ENCODE data around the gene PHACTR1.

PHACTR1 gene

DNA sequence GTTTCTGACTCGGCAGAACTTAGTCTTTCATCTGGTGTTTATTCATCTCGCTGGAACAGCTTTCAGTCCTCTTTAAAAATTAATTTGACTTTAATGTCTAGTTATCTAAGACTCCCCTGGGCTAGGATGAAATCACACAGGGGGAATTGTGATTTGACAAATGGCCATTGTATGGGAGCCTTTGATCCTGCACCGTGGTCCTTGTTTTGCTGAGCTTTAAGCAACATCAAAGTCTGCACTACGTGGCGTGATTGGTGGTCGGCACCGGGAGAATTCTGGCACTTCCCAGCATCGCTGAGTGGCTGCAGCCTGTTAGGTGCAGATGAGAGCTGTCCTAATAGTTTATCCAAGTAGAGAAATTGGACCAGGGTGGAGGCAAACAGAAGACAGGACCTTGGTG is 464.8 kb downstream of the PHACTR1 start:
- DNase-seq (ENCODE audit: low read depth in 2 of 2, low spot score in 1 of 2), result no peak

DNA sequence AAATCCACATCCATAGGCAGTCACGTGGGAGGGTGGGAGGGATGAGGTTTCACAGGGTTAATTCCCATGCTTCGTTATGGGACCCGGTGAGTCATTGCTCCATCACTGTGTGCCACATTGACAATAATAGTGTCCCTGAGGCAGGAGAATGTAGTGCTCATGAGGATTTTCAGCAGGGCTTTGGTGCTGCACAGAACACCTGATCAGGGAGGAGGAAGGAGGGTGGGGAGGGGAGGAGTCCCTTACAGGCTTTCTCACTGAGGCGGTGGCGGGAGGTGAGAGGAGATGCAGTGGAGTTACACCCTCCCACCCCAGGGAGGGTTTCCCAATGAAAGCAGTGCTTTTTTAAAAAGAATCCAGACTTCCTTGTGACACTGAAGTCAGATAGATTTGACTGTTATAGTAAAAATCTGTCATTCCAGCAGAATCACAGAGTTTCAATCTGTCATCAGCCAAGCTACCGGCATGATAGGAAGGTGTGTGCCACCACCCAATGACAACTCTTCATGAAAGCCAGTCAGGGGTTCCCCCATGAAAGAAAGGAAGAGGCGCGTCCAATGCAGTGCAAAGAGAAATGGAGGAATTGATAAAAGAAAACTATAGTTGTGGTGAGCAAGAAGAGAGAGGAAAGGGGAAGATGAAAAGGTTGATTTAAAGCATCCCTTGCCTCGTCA is 467.0 kb downstream of the PHACTR1 start:
- DNase-seq (ENCODE audit: low read depth in 2 of 2, low spot score in 1 of 2), result no peak

DNA sequence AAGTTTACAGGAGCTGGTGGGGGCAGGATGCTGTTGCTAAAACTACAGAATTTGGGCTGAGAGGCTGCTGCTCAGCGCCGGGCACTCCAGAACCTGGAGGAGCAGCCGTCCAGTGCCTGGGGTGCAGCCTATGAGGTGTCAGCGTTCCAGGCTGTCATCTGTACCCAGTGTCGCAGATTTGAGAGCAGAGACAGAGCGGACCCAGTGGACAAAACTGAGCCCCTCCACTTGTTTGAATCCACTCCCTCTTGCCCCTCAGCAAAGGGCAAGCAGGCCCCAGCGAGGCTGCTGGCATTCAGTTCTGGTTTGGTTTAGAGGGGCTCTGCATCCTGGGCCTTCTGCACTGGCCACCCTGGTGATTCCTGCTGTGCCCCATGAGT is 467.5 kb downstream of the PHACTR1 start:
- DNase-seq (ENCODE audit: low read depth in 2 of 2, low spot score in 1 of 2), result no peak

DNA sequence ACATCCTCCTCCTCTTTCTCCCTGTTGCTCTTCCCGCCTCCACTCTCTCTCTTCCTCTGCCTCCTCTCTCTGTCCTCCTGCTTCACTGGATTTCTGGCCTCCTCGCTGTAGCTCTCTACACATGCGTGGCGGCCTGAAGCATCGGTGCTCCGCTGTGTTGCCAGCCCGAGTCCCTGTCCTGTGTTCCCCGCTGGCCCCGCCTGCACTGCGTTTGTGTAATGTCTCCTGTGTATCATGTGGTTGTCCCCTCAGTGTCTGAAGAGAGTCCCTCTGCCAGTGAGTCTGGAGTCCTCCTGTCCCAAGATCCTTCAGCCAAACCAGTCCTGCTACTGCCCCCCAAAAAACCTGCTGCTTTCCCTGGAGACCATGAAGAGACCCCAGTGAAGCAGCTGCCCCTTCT is 468.0 kb downstream of the PHACTR1 start:
- DNase-seq (ENCODE audit: low read depth in 2 of 2, low spot score in 1 of 2), result no peak

DNA sequence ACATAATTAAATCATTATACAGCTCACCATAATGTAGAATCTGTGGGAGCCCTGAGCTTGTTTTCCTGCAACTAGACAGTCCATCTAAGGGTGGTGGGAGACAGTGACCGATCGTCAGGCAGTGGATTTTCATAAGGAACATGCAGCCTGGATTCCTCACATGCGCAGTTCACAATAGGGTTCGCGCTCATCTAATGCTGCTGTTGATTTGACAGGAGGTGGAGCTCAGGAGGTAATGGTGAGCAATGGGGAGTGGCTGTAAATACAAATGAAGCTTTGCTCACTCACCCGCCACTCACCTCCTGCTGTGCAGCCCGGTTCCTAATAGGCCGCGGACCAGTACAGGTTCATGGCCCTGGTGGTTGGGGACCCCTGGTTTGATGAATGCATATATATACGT is 470.3 kb downstream of the PHACTR1 start:
- DNase-seq (ENCODE audit: low read depth in 2 of 2, low spot score in 1 of 2), result no peak

DNA sequence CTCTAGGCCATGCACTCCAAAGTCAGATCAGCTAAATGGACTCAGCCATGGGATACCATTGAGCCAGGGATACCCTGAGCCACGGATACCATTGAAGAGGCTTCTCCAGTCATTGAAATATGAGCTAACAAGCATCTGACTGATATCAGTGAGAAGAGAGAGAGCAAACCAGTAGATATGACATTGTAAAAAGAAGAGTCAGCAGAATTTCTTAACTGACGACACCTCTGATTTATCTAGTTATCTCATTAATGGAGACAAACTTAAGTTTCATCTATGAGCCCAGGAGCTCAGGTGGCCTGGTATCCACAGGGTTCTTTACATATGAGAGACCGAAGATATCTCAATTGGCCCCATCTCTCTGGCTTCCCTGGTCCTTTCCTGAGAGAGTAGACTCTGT is 471.1 kb downstream of the PHACTR1 start:
- DNase-seq (ENCODE audit: low read depth in 2 of 2, low spot score in 1 of 2), result no peak

DNA sequence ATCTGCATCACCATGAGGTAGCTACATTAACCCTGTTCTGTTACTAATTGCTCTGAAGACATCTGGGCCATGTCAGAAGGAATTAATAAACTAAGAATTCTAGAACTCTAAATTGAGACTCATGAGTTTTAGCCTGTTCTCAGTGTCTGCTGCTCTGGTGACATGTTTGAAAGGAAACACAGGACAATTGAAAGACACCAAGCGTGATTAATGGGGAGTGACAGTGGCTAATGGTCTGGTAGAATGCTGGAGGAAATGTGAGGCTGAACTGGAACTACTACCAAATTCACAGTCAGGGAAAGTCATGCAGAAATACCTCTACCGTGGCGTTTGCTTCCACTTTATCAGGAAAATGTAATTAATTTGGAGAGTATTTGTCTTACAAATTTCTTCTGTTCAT is 471.7 kb downstream of the PHACTR1 start:
- no peak for DNase-seq (ENCODE audit: low read depth in 2 of 2, low spot score in 1 of 2)

DNA sequence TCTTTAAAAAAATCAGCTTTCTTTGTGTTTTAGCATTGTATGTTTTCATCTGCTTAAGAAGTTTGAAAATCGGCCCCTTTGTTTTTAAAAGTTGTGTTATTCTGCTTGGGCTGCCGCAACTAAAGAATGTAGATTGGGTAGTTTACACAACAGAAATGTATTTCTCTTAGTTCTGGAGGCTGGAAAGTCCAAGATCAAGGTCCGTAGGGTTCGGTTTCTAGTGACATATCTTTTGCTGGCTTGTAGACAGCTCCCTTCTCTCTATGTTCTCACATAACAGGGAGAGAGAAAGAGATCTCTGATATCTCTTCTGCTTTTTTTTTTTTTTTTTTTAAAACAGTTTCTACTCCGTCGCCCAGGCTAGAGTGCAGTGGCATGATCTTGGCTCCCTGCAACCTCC is 473.1 kb downstream of the PHACTR1 start:
- no peak for DNase-seq (ENCODE audit: low read depth in 2 of 2, low spot score in 1 of 2)

DNA sequence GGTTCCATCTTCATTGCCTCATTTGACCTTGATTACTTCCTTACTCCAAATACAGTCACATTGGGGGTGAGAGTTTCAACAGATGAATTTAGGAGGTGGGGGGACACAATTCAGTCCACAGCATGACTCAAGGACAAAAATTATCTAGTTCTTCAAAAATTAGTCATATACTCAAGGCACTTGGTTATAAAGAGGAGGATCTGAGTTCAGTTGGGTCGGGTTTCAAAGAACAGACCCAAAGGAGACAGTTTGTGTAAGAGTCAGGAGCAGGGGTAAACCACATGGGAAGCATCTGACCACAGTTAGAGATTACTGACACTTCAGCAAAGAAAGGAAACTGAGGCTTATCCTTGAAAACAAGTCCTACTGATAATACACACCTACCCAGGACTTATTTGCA is 473.8 kb downstream of the PHACTR1 start:
- no peak for DNase-seq (ENCODE audit: low read depth in 2 of 2, low spot score in 1 of 2)

DNA sequence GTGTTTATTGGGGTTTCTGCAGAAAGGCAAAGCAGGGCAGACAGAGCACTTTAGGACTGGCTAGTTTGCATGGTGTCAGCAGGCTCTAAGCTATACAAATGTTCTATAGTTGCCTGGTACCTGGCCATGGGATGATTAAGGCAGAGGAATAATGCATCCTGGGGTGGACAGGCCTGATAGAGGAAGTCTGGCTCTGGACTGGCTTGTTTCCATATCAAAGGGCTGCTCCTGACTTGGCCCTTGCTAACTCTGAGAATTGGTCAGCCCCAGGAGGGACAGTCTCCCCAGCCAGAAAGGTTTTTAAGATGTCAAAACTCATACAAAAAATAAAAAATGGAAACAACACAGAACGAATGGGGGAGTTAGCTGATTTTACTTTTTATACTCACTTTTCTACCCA is 474.9 kb downstream of the PHACTR1 start:
- no peak for DNase-seq (ENCODE audit: low read depth in 2 of 2, low spot score in 1 of 2)

DNA sequence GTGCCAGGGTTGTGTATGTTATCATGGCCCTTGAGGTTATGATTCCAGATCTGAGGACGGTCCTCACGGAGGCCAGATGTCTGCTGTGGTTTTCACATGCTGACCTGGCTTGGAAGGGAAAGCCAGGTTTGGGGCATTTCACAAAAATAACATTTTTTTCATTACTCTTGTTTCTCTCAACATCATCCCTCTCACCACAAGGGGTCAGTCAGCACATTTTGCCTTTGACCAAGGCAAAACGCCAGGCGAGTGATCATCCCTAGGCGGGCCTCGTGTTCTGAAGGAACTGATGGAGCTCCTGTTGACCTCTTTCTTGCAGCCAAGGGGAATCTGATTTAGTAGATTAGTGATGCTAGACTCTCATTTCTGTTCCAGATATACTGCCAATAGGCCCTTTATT is 478.3 kb downstream of the PHACTR1 start:
- no peak for DNase-seq (ENCODE audit: low read depth in 2 of 2, low spot score in 1 of 2)

DNA sequence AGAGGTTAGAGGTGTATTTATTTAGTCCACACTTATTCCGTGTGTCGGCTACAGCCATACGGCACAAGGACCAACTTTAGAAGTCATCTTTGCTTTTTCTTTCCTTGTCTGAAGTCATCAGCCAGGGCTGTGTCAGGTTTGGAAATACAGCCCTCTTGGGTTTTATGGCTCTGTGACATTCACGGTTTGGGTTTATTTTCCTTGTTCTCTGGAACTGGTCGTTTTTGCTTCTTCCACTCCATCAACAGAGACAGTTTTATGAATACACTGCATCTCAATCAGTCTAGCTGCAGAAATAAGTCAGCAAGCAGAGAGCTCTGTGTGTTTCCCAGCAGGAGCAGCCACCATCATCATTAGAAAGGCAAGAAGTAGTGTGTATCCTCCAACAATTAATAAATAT is 479.2 kb downstream of the PHACTR1 start:
- no peak for DNase-seq (ENCODE audit: low read depth in 2 of 2, low spot score in 1 of 2)

DNA sequence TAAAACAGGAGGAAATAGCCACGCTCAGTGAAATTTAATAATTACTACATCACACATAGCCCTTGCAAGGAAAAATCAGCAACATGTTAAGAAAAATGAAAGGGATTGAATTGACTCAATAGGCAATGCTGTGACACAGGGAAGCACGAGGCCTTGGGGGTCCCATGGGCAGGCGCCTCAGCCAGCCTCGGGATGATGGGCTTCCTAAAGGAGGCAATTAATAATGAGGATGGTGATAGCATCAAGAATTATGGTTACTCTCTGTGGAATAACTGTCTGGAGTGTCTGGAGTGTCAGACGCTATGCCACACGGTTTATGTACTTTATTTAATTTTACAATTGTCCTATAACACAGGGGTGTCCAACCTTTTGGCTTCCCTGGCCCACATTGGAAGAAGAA is 481.6 kb downstream of the PHACTR1 start:
- no peak for DNase-seq (ENCODE audit: low read depth in 2 of 2, low spot score in 1 of 2)

DNA sequence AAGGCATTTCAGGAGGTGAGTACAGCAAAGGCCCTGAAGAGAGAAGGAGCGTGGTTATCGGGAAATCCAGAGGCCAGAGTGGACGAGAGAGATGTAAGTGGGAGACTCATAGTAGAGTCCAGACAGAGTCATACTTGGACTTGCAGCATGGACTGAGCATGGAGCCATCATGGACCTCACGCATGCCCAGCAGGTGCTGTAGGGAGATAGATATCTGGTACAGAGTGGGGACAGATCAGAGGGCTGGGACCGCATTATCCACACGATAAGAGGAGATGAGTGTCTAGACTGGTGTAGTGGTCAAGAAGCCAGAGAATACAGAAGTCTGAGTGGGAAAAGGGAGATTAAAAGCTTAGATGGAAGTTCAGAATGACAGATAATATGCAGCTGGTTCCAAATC is 484.8 kb downstream of the PHACTR1 start:
- no peak for DNase-seq (ENCODE audit: low read depth in 2 of 2, low spot score in 1 of 2)

DNA sequence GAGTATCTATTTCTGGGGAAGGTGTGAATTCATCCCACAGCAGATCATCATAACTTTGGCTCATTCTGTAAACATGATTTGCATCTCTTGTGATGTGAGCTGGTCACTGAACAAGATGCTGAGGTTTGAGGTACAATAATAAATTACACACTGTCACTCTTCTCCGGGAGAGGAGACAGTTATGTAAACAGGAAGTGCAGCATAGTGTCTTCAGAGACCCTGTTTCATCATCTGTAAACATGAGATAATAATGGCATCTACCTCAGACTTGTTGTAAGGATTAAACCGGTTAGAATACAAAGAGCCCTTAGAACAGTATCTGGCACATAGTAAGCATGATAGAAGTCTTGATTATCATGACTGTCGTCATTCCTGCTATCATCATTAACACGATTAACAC is 486.6 kb downstream of the PHACTR1 start:
- no peak for DNase-seq (ENCODE audit: low read depth in 2 of 2, low spot score in 1 of 2)

DNA sequence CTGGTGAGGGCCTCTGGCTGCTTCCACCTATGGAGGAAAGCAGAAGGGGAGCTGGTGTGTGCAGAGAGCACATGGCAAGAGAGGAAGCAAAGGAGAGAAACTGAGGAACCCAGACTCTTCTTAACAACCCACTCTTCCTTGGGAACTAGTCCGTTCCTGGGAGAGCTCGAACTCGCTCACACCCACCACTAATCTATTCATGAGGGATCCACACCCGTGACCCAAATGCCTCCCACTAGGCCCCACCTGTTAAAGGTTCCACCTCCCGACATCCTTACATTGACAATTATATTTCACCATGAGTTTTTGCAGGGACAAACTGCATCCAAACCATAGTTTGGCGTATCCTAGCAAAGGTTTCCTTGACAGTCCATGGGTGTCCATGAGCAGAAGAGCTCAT is 488.5 kb downstream of the PHACTR1 start:
- no peak for DNase-seq (ENCODE audit: low read depth in 2 of 2, low spot score in 1 of 2)

DNA sequence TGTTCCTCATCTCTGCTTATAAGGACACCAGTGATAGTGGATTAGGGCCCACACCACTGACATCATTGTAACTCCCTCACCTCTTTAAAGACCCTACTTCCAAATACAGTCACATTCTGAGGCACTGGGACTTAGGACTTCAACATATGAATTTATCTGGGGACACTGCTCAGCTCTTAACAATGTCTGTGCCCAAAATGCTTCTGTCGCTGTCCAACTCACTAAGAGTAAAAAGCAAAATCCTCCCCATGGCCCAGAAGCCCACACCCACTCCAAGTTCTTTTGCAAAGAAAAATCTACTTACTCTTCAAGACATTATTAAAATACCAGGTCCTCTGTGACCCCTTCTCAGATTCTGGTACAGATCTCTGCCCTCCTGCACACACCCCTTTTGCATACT is 495.5 kb downstream of the PHACTR1 start:
- DNase-seq (ENCODE audit: low read depth in 2 of 2, low spot score in 1 of 2), result no peak

DNA sequence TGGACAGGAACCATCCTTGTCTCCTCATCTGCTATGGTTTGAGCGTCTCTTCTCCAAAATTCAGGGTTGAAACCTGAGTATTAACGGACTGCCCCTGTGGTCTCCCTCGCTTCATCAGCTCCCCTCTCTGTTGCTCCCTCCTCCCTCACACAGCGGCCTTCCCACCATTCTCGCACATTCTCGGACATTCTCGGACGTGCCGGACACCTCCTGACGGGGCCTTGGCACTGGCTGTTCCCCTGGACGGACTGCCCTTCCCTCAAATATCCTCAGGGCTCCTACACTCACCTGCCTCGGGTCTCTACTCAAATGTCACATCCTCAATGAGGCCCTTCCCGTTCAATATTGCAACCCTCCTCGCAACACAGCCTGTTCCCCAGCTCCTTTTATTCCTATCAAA is 496.0 kb downstream of the PHACTR1 start:
- DNase-seq (ENCODE audit: low read depth in 2 of 2, low spot score in 1 of 2), result no peak

DNA sequence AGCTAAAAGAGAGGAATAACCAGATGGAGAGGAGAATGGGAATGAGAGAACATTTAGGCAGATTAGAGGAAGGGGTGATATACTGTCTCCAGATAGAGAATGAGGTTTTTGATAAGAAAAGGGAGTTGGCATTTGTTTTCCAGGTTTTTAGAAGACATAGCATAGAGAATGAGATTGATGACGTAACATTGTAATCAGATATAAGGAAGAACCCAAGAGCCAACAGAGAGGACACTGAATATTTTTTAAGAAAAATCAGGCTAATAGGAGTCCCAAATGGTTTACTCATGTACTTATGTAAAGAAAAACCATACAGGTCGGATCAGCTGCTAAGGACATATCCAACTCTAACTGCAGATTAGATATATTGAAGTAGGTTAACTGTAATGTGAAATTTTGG is 498.8 kb downstream of the PHACTR1 start:
- no peak for DNase-seq (ENCODE audit: low read depth in 2 of 2, low spot score in 1 of 2)

DNA sequence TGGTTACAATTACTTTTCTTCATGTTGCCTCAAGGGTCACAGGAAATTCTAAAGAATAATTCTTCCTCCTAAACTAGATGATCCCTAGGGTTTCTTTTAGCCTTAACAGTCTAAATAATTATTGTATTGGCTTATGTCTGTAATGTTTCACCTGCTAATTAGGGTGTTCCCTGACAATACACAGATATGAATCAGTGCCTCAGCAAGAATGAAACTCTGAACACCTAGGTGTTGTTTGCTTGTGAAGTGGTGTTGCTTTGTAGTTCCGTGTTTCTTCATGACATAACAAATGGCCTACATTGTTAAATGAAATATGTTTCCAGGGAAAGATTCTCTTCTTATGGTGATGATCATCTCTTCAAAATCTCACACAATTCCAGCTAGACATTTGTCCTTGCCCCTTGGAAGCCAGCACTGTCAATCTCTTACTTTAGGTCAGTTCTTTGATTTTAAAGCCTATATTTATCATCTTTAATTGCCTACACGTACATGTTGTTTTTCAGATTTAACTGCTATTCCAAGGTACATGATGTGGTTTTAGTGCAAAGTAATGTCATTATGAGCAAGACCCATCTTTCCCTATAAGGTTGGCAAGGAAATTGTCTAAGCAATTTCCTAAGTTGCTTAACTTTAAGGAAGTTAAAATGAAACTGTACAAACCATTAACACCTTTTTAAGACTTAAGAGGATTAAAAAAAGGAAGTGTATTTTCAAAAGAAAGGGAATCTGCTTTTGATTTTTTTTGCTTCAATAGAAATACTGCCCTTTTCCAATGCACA is 499.9 kb downstream of the PHACTR1 start:
- no peak for DNase-seq (ENCODE audit: low read depth in 2 of 2, low spot score in 1 of 2)

DNA sequence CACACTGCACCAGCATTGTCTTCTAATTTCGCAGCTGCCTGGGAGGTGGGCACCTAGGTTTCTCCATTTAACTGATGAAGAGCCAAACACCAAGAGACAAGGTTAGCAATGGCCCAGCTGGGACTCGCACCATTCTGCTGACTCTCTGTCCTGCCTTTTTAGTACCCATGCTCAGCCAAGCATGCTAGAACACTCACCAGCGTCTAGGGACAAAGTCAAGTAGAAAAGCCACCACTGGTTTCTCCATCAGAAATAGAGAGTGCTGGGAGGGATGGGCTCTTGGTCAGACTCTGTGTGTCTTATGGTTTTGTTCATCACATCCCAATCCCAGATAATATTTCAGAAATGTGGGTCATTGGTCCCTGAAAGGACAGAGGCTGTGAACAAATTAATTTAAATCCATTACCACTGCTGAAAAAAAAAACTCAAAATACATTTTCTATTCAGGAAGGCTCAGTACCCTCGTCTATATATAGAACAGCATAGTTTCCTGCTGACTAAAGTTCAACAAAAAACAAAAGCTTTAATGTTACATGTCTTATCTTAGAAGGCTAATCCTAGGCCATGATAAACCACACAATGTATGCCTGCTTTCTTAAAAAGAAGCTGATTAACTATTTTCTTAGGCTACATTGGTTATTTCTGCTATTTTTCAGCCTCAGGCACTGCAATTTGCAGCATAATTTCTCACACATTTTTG is 500.8 kb downstream of the PHACTR1 start:
- no peak for DNase-seq (ENCODE audit: low read depth in 2 of 2, low spot score in 1 of 2)

DNA sequence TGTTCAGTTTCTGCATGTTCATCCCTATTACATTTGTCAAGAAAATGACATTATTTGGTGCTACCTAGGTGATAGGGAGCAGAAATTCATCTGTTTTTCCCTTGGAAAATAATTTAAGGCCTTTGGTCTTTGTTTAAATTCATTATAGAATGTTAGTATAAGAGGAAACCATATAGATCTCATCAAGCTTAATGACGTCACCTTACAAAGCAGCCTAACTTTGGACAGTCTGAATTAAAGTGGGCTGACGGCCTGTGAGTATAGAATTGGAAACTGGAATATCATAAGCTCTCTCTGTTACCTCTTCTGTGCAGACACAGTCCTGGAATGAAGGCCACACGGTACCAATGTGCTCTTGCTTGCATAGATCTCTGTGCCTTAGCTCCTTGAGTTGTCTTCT is 503.7 kb downstream of the PHACTR1 start:
- no peak for DNase-seq (ENCODE audit: low read depth in 2 of 2, low spot score in 1 of 2)

Data from stimulated activated CD8-positive, alpha-beta memory T cell treated with anti-CD3 and anti-CD28 coated beads, Interleukin-4, amount 100 ng/mL, for 1 hour (primary cell).